Upper lobe of left lung (tissue), 6 donors: ENCODE data around the gene NCOA4. TPM values are rescaled to one million over a fixed set of nuclear protein-coding genes. Genes with fewer than 3 reads are reported as not detected.
"Not testable (repeated sequence)": the region's sequence is repeated elsewhere in the genome, so short reads cannot be mapped to it uniquely, and the experiment has no call there.

Experiments
- ATAC-seq, 2 donors: fragments of 200-7000 bp; cut with Tn5 transposase; one replicate each; pipeline ENCODE4 v1.9.1; 2022; ENCODE audit warnings: mild to moderate bottlenecking in 2 of 2, moderate library complexity in 2 of 2; ENCODE audit not compliant: low FRiP score in 2 of 2
- DNase-seq, 2 donors: peaks; one replicate each; pipeline ENCODE4 v3.0.0-alpha.2; 2019 to 2020
- H3K27ac ChIP-seq, 4 donors: fragments of 200-600 bp; sonication (generic); one replicate each; pipeline ENCODE4 v1.5.1; 2016 to 2019
- H3K27me3 ChIP-seq, 4 donors: fragments of 200-600 bp; sonication (generic); one replicate each; pipeline ENCODE4 v1.5.1; 2017 to 2019
- H3K36me3 ChIP-seq, 4 donors: fragments of 200-600 bp; sonication (generic); one replicate each; pipeline ENCODE4 v1.5.1; 2016 to 2019
- H3K4me1 ChIP-seq, 4 donors: fragments of 200-600 bp; sonication (generic); one replicate each; pipeline ENCODE4 v1.5.1; 2018 to 2019
- H3K4me3 ChIP-seq, 4 donors: fragments of 200-600 bp; sonication (generic); one replicate each; pipeline ENCODE4 v1.5.1; 2017 to 2019; ENCODE audit warnings: mild to moderate bottlenecking in 2 of 4, moderate library complexity in 1 of 4
- H3K9me3 ChIP-seq, 4 donors: fragments of 200-600 bp; sonication (generic); one replicate each; pipeline ENCODE4 v1.5.1; 2018 to 2019
- CTCF ChIP-seq, 6 experiments: fragments of 450-650 bp in 4 of 6; fragments of 200-600 bp in 2 of 6; sonication (generic) in 2 of 6; IDR thresholded peaks; one replicate each; pipeline ENCODE4 v1.5.1; 2016 to 2019; ENCODE audit warnings: antibody characterized with exemption in 6 of 6
- EP300 ChIP-seq, 4 donors: sonication (generic); formaldehyde crosslinking; IDR thresholded peaks; one replicate each; pipeline ENCODE4 v1.5.1; 2017; ENCODE audit warnings: antibody characterized with exemption in 4 of 4, control low read depth in 2 of 4
- POLR2A ChIP-seq, 4 donors: fragments of 450-650 bp; IDR thresholded peaks; one replicate each; pipeline ENCODE4 v1.5.1; 2016 to 2017; ENCODE audit warnings: antibody characterized with exemption in 4 of 4, mild to moderate bottlenecking in 2 of 4
- POLR2AphosphoS5 ChIP-seq, 2 donors: sonication (generic); formaldehyde crosslinking; IDR thresholded peaks; one replicate each; pipeline ENCODE4 v1.5.1; 2017; ENCODE audit warnings: antibody characterized with exemption in 2 of 2
- WGBS, 2 donors: methylation state at CpG; one replicate each; pipeline ENCODE4 v1.1.5; 2017 to 2018; 5-methylcytosine and 5-hydroxymethylcytosine counted together
- small RNA-seq, 4 donors: library from RNA; depleted of rRNA; stranded (forward); fragments of <200 nt; gene quantifications; one replicate each; pipeline ENCODE3, GENCODE V24; 2016
- total RNA-seq, 6 donors: library from RNA; depleted of rRNA in 4 of 6; stranded (reverse); fragments of >200 nt in 4 of 6; gene quantifications; one replicate each; pipeline versions ENCODE4 v1.1.0 to v1.2.1, GENCODE V29; 2016 to 2021
- donor health status: DM: no; HTN: no; CAD: no; lungs with moderate emphysema.
- donor health status: DM: no; HTN: yes; CAD: no; lungs with severe emphysema.

NCOA4 gene
- total RNA-seq, 6 donors from 2014 or later = 57.6 to 184 (median 144) TPM

GRCh38 chr10:45972106-45972812 is 58.2 kb downstream of the NCOA4 start, which contains the start of gene TIMM23:
Gene TIMM23 (plus strand): TSS chr10:45972489. CDS start chr10:45972625, 136 bp downstream.
- not testable (repeated sequence) for H3K9me3 ChIP-seq, H3K27me3 ChIP-seq
- peaks cover 3 to 25% (median 14%) of the 10 kb centered on the region in 4 donors for H3K4me1 ChIP-seq
- TF ChIP-seq EP300 (IDR thresholded peaks at IDR 0.05) (peak in 1 of 4 donors; percentile 20), POLR2AphosphoS5 (IDR thresholded peaks at IDR 0.05) (peak; percentile 53 to 94), CTCF (IDR thresholded peaks at IDR 0.05) (peak in 1 of 6 experiments; percentile 26), POLR2A (IDR thresholded peaks at IDR 0.05) (peak in 2 of 4 donors; percentile 36 to 69)
- H3K36me3 ChIP-seq = peaks cover 0 to 11% (median 0%) of the 10 kb centered on the region in 4 donors
- H3K27ac ChIP-seq = peak within 1 kb of the TSS; percentile 69 to 84 (median 80)
- DNase-seq (peak; percentile 87 to 96), ATAC-seq (peak; percentile 97 to 99)
- peak within 1 kb of the TSS; percentile 74 to 89 (median 84) for H3K4me3 ChIP-seq
- WGBS, 2 donors = 0% methylated on average over 14 to 57 of the region's 60 CpGs

GRCh38 chr10:45971742-45972105 is 58.7 kb downstream of the NCOA4 start:
- H3K4me3 ChIP-seq = peak overlapping the region; percentile 74 to 89 (median 84)
- DNase-seq, H3K9me3 ChIP-seq, H3K27me3 ChIP-seq: not testable (repeated sequence)
- peak overlapping the region; percentile 69 to 84 (median 80) for H3K27ac ChIP-seq
- peaks cover 0 to 11% (median 0%) of the 10 kb centered on the region in 4 donors for H3K36me3 ChIP-seq
- ATAC-seq = peak in 1 of 2 donors; percentile 55
- 0% methylated on average over 8 of the region's 25 CpGs for WGBS, 2 donors
- peaks cover 3 to 25% (median 14%) of the 10 kb centered on the region in 4 donors for H3K4me1 ChIP-seq

GRCh38 chr10:45971019-45971418 is 59.4 kb downstream of the NCOA4 start:
- H3K27ac ChIP-seq, ATAC-seq, H3K36me3 ChIP-seq, H3K9me3 ChIP-seq, H3K27me3 ChIP-seq: not testable (repeated sequence)
- Histone ChIP-seq H3K4me1 (peaks cover 3 to 25% (median 14%) of the 10 kb centered on the region in 4 donors), H3K4me3 (peak overlapping the region in 3 of 4 donors; percentile 74 to 85 (median 84))
- 50 to 56% methylated on average over 14 of the region's 14 CpGs for WGBS, 2 donors
- peak in 1 of 2 donors; percentile 11 for DNase-seq

GRCh38 chr10:45962686-45963452 is 67.6 kb downstream of the NCOA4 start:
- H3K27me3 ChIP-seq, H3K27ac ChIP-seq, H3K4me1 ChIP-seq, H3K4me3 ChIP-seq, DNase-seq, H3K9me3 ChIP-seq, ATAC-seq, H3K36me3 ChIP-seq: not testable (repeated sequence)
- 83% methylated on average over 4 to 6 of the region's 6 CpGs for WGBS, 2 donors

GRCh38 chr10:45957928-45958327 is 72.5 kb downstream of the NCOA4 start:
- H3K4me3 ChIP-seq, DNase-seq, ATAC-seq, H3K27me3 ChIP-seq, H3K36me3 ChIP-seq, H3K27ac ChIP-seq, H3K9me3 ChIP-seq, H3K4me1 ChIP-seq: not testable (repeated sequence)
- WGBS, 2 donors = 97 to 98% methylated on average over 6 of the region's 6 CpGs

GRCh38 chr10:45956634-45957033 is 73.8 kb downstream of the NCOA4 start:
- H3K27me3 ChIP-seq, ATAC-seq, H3K4me3 ChIP-seq, H3K9me3 ChIP-seq, H3K36me3 ChIP-seq, DNase-seq, H3K27ac ChIP-seq, H3K4me1 ChIP-seq: not testable (repeated sequence)
- 83 to 100% methylated on average over 2 to 3 of the region's 6 CpGs for WGBS, 2 donors

Small RNAs within 50 kb of the gene (small RNA-seq; reads per million reads assigned to genes)
- gene SNORA74C-1 = 0 reads per million in 4 donors

Other genes starting within 250 kb of the NCOA4 start
- gene AGAP4, start 183.1 kb downstream of the NCOA4 start, total RNA-seq = 10 to 100 TPM in 5 of 6 donors, 1 to 10 TPM in 1; 7.7 to 53.4 (median 12.7) TPM
- 10 to 100 TPM; 15.8 to 57.6 (median 36.1) TPM for gene TIMM23, start 58.1 kb downstream of the NCOA4 start, total RNA-seq
- 1 to 10 TPM in 1 of 6 donors, not detected in 5; 7.8 TPM for gene MSMB, start 15.6 kb upstream of the NCOA4 start, total RNA-seq